WTC11 (cell line): Measurements from ENCODE around the gene PI4KB. TPM values are rescaled to one million over a fixed set of nuclear protein-coding genes. Genes with fewer than 3 reads are reported as not detected.

ENCODE experiments used
- ATAC-seq: fragments of 200-7000 bp; cut with Tn5 transposase; 2 replicates; pipeline ENCODE4 v1.10.0; 2021; ENCODE audit warnings: mild to moderate bottlenecking, moderate library complexity
- CTCF ChIA-PET: fragments of 300-600 bp; sonication (Branson Sonifier 250); formaldehyde crosslinking; loops from one replicate; lab custom pipeline; 2021; ENCODE audit warnings: antibody characterized with exemption; lab: Charles Lee
- POLR2A ChIA-PET: fragments of 350-600 bp; sonication (Branson Sonifier 250); formaldehyde crosslinking; loops from one replicate; lab custom pipeline; 2021; ENCODE audit warnings: antibody characterized with exemption; lab: Charles Lee
- DNase-seq: peaks from one replicate; pipeline ENCODE4 v3.0.0; 2021; ENCODE audit warnings: low spot score
- H3K27ac Mint-ChIP-seq: 2 replicates; pipeline ENCODE4 v1.8.0; 2021; ENCODE audit warnings: mixed read lengths
- H3K27me3 Mint-ChIP-seq: 2 replicates; pipeline ENCODE4 v1.8.0; 2021; ENCODE audit warnings: low read depth, mild to moderate bottlenecking, moderate library complexity, mixed read lengths
- H3K36me3 Mint-ChIP-seq: 2 replicates; pipeline ENCODE4 v1.8.0; 2021; ENCODE audit warnings: mixed read lengths
- H3K4me1 Mint-ChIP-seq: 2 replicates; pipeline ENCODE4 v1.8.0; 2022; ENCODE audit warnings: mixed read lengths
- H3K4me3 Mint-ChIP-seq: 2 replicates; pipeline ENCODE4 v1.8.0; 2021; ENCODE audit warnings: mild to moderate bottlenecking, moderate library complexity, mixed read lengths
- H3K9me3 Mint-ChIP-seq: 2 replicates; pipeline ENCODE4 v1.8.0; 2021; ENCODE audit warnings: mixed read lengths
- AFF4 ChIP-seq: sonication (generic); formaldehyde crosslinking; IDR thresholded peaks from 2 replicates; pipeline ENCODE4 v1.8.1; 2023; ENCODE audit warnings: mild to moderate bottlenecking, missing genetic modification reagents, borderline replicate concordance
- ATF2 ChIP-seq: sonication (generic); formaldehyde crosslinking; IDR thresholded peaks from 2 replicates; pipeline ENCODE4 v1.8.1; 2022; ENCODE audit warnings: low read depth, missing genetic modification reagents, borderline replicate concordance
- ATF3 ChIP-seq: sonication (generic); formaldehyde crosslinking; conservative IDR thresholded peaks from 2 replicates; pipeline ENCODE4 v1.8.1; 2022; ENCODE audit warnings: mild to moderate bottlenecking, missing genetic modification reagents
- ATF6 ChIP-seq: sonication (generic); formaldehyde crosslinking; IDR thresholded peaks from 2 replicates; pipeline ENCODE4 v1.8.1; 2023; ENCODE audit warnings: mild to moderate bottlenecking, missing genetic modification reagents
- CBFB ChIP-seq: sonication (generic); formaldehyde crosslinking; IDR thresholded peaks from 2 replicates; pipeline ENCODE4 v1.8.1; 2022; ENCODE audit warnings: mild to moderate bottlenecking, low read depth, missing genetic modification reagents
- CREM ChIP-seq: sonication (generic); formaldehyde crosslinking; IDR thresholded peaks from 2 replicates; pipeline ENCODE4 v1.8.1; 2022; ENCODE audit warnings: mild to moderate bottlenecking, missing genetic modification reagents, moderate library complexity
- CTCF ChIP-seq: fragments of 200-600 bp; IDR thresholded peaks from 2 replicates; pipeline ENCODE4 v1.8.0; 2022; ENCODE audit warnings: antibody characterized with exemption
- ELF4 ChIP-seq: sonication (generic); formaldehyde crosslinking; IDR thresholded peaks from 2 replicates; pipeline ENCODE4 v1.8.1; 2022; ENCODE audit warnings: low read depth, mild to moderate bottlenecking, moderate library complexity, missing genetic modification reagents
- HMGA2 ChIP-seq: fragments of 250-450 bp; sonication (Bioruptor Pico); IDR thresholded peaks from 2 replicates; pipeline ENCODE4 v1.4.0; 2021; ENCODE audit warnings: mild to moderate bottlenecking, moderate library complexity
- MAX ChIP-seq: sonication (generic); formaldehyde crosslinking; IDR thresholded peaks from 2 replicates; pipeline ENCODE4 v1.8.0; 2022; ENCODE audit warnings: mild to moderate bottlenecking, missing genetic modification reagents
- NFATC4 ChIP-seq: fragments of 250-450 bp; sonication (Bioruptor Pico); IDR thresholded peaks from 2 replicates; pipeline ENCODE4 v1.9.0; 2021; ENCODE audit warnings: mild to moderate bottlenecking
- NR2C2 ChIP-seq: sonication (generic); formaldehyde crosslinking; IDR thresholded peaks from 2 replicates; pipeline ENCODE4 v1.8.0; 2022; ENCODE audit warnings: mild to moderate bottlenecking, missing genetic modification reagents
- PRRX2 ChIP-seq: fragments of 250-450 bp; sonication (Bioruptor Pico); IDR thresholded peaks from 2 replicates; pipeline ENCODE4 v1.8.0; 2021; ENCODE audit warnings: mild to moderate bottlenecking
- SOX15 ChIP-seq: fragments of 250-450 bp; sonication (Bioruptor Pico); IDR thresholded peaks from 2 replicates; pipeline ENCODE4 v1.9.0; 2021; ENCODE audit warnings: mild to moderate bottlenecking
- SP1 ChIP-seq: sonication (generic); formaldehyde crosslinking; conservative IDR thresholded peaks from 2 replicates; pipeline ENCODE4 v1.8.1; 2022; ENCODE audit warnings: missing genetic modification reagents
- TCF7 ChIP-seq: sonication (generic); formaldehyde crosslinking; IDR thresholded peaks from 2 replicates; pipeline ENCODE4 v1.8.0; 2022; ENCODE audit warnings: mild to moderate bottlenecking, low read depth, missing genetic modification reagents, moderate library complexity
- TEAD1 ChIP-seq: sonication (generic); formaldehyde crosslinking; IDR thresholded peaks from 2 replicates; pipeline ENCODE4 v1.8.0; 2022; ENCODE audit warnings: mild to moderate bottlenecking, missing genetic modification reagents
- TP53 ChIP-seq: sonication (generic); formaldehyde crosslinking; IDR thresholded peaks from 2 replicates; pipeline ENCODE4 v1.8.1; 2023; ENCODE audit warnings: mild to moderate bottlenecking, missing genetic modification reagents
- ZBTB21 ChIP-seq: sonication (generic); formaldehyde crosslinking; IDR thresholded peaks from 2 replicates; pipeline ENCODE4 v1.8.1; 2023; ENCODE audit warnings: mild to moderate bottlenecking, missing genetic modification reagents, borderline replicate concordance
- ZMAT4 ChIP-seq: fragments of 250-450 bp; sonication (Bioruptor Pico); IDR thresholded peaks from 2 replicates; pipeline ENCODE4 v1.9.0; 2021; ENCODE audit warnings: mild to moderate bottlenecking
- ZNF121 ChIP-seq: sonication (generic); formaldehyde crosslinking; IDR thresholded peaks from 2 replicates; pipeline ENCODE4 v1.8.0; 2023; ENCODE audit warnings: missing genetic modification reagents
- ZNF138 ChIP-seq: sonication (generic); formaldehyde crosslinking; conservative IDR thresholded peaks from 2 replicates; pipeline ENCODE4 v1.8.1; 2022; ENCODE audit warnings: mild to moderate bottlenecking, moderate library complexity, missing genetic modification reagents
- ZNF232 ChIP-seq: sonication (generic); formaldehyde crosslinking; IDR thresholded peaks from 2 replicates; pipeline ENCODE4 v1.8.0; 2022; ENCODE audit warnings: mild to moderate bottlenecking, missing genetic modification reagents
- ZNF281 ChIP-seq: sonication (generic); formaldehyde crosslinking; IDR thresholded peaks from 2 replicates; pipeline ENCODE4 v1.8.0; 2023; ENCODE audit warnings: mild to moderate bottlenecking, missing genetic modification reagents
- ZNF396 ChIP-seq: fragments of 250-450 bp; sonication (Bioruptor Pico); IDR thresholded peaks from 2 replicates; pipeline ENCODE4 v1.8.0; 2021; ENCODE audit warnings: mild to moderate bottlenecking, moderate library complexity, borderline replicate concordance
- total RNA-seq: library from RNA; stranded (reverse); gene quantifications from 3 replicates; pipeline ENCODE4 v1.2.3, GENCODE V29; 2021

PI4KB gene
- total RNA-seq, 1 experiment from 2014 or later: 33.6 TPM

GRCh38 chr1:151346769-151347522 is 19.7 kb upstream of the PI4KB start, which contains the start of gene RFX5:
RFX5 (minus strand) TSS chr1:151347252; CDS start chr1:151346320, 932 bp downstream.
- H3K9me3 Mint-ChIP-seq: peaks cover 8% of the 10 kb centered on the region
- peaks cover 40% of the 10 kb centered on the region for H3K36me3 Mint-ChIP-seq
- H3K4me1 Mint-ChIP-seq: peaks cover 20% of the 10 kb centered on the region
- CTCF ChIA-PET: no interaction called here
- H3K4me3 Mint-ChIP-seq: peak within 1 kb of the TSS; percentile 83
- H3K27me3 Mint-ChIP-seq: no peaks in the 10 kb centered on the region; the same call in 1 of the 2 replicates
- H3K27ac Mint-ChIP-seq: peak within 1 kb of the TSS; percentile 100
- DNase-seq: peak; percentile 94
- peak; percentile 93 for ATAC-seq
- POLR2A ChIA-PET: interaction anchor here (1.6 kb wide), 1 partner anchor 52 kb away, joined by 3 read pairs; no protein-coding TSS in a partner anchor
- TF ChIP-seq CTCF (no peak), SOX15 (CRISPR knock-in tag) (no peak), ATF6 (CRISPR knock-in tag) (no peak), ATF2 (CRISPR knock-in tag) (no peak), ZNF121 (CRISPR knock-in tag) (no peak), AFF4 (CRISPR knock-in tag) (no peak), ZNF232 (CRISPR knock-in tag) (no peak), ZMAT4 (CRISPR knock-in tag) (no peak), MAX (CRISPR knock-in tag) (peak; percentile 88), ELF4 (CRISPR knock-in tag) (no peak), TCF7 (CRISPR knock-in tag) (no peak), PRRX2 (CRISPR knock-in tag) (peak; percentile 65; the same call in 1 of the 2 replicates), HMGA2 (CRISPR knock-in tag) (0 out of 2 replicates have a peak, but pooled peaks have one; percentile 3), ZNF138 (CRISPR knock-in tag) (no peak), NFATC4 (no peak), ZNF396 (no peak), SP1 (CRISPR knock-in tag) (peak; percentile 75), TP53 (CRISPR knock-in tag) (no peak), ZBTB21 (CRISPR knock-in tag) (0 out of 2 replicates have a peak, but pooled peaks have one; percentile 77), ATF3 (CRISPR knock-in tag) (no peak), CBFB (CRISPR knock-in tag) (peak; percentile 58; the same call in 1 of the 2 replicates), CREM (CRISPR knock-in tag) (peak; percentile 19; the same call in 1 of the 2 replicates), TEAD1 (CRISPR knock-in tag) (no peak), ZNF281 (CRISPR knock-in tag) (peak; percentile 96), NR2C2 (no peak)
